Caco-2 (cell line): ENCODE results near the gene CMC4. TPM values are rescaled to one million over a fixed set of nuclear protein-coding genes. Genes with fewer than 3 reads are reported as not detected.

Experiments used
- BruUV-seq: library from RNA; stranded (reverse); fragments of 400-500 nt; replicated peaks from 2 replicates; lab custom pipeline; 2021; lab: Mats Ljungman, UMichigan
- CTCF ChIA-PET: fragments of 300-600 bp; sonication (Branson Sonifier 250); formaldehyde crosslinking; loops from one replicate; lab custom pipeline; 2022; ENCODE audit warnings: antibody characterized with exemption; lab: Charles Lee
- POLR2A ChIA-PET: fragments of 300-600 bp; sonication (Branson Sonifier 250); formaldehyde crosslinking; loops from one replicate; lab custom pipeline; 2022; ENCODE audit warnings: antibody characterized with exemption; lab: Charles Lee
- DNase-seq, 2 experiments: peaks; one replicate each; pipeline versions ENCODE4 v3.0.0 to v3.0.0-alpha.2; 2020 to 2022
- H3K27me3 ChIP-seq: replicated peaks from 2 replicates; pipeline ENCODE4 v1.6.0; 2011; ENCODE audit warnings: low read length; ENCODE audit not compliant: control insufficient read depth, insufficient read depth
- H3K36me3 ChIP-seq: 2 replicates; pipeline ENCODE4 v1.5.1; 2011; ENCODE audit warnings: low read length; ENCODE audit not compliant: control insufficient read depth, insufficient read depth
- H3K4me1 ChIP-seq: fragments of 250-450 bp; sonication (Bioruptor Pico); 2 replicates; pipeline ENCODE4 v1.5.1; 2020; ENCODE audit warnings: mild to moderate bottlenecking
- H3K4me3 ChIP-seq: 2 replicates; pipeline ENCODE4 v1.5.1; 2011; ENCODE audit warnings: low read depth, mild to moderate bottlenecking, control low read depth, low read length
- H3K9me3 ChIP-seq: fragments of 250-450 bp; sonication (Bioruptor Pico); 2 replicates; pipeline ENCODE4 v1.5.1; 2020; ENCODE audit warnings: mild to moderate bottlenecking, moderate library complexity
- H3K27ac Mint-ChIP-seq: one replicate; pipeline ENCODE4 v1.8.0; 2022; ENCODE audit warnings: mixed read lengths; ENCODE audit not compliant: unreplicated experiment
- H3K27me3 Mint-ChIP-seq: one replicate; pipeline ENCODE4 v1.8.0; 2022; ENCODE audit warnings: mixed read lengths; ENCODE audit not compliant: insufficient read depth, unreplicated experiment
- H3K36me3 Mint-ChIP-seq: one replicate; pipeline ENCODE4 v1.8.0; 2022; ENCODE audit warnings: mild to moderate bottlenecking, mixed read lengths; ENCODE audit not compliant: insufficient read depth, unreplicated experiment
- H3K4me1 Mint-ChIP-seq: one replicate; pipeline ENCODE4 v1.8.0; 2022; ENCODE audit warnings: low read depth, mixed read lengths; ENCODE audit not compliant: unreplicated experiment
- H3K4me3 Mint-ChIP-seq: one replicate; pipeline ENCODE4 v1.8.0; 2022; ENCODE audit warnings: mild to moderate bottlenecking, moderate library complexity, mixed read lengths; ENCODE audit not compliant: unreplicated experiment
- H3K9me3 Mint-ChIP-seq: one replicate; pipeline ENCODE4 v1.8.0; 2022; ENCODE audit warnings: mixed read lengths; ENCODE audit not compliant: unreplicated experiment
- CTCF ChIP-seq, 2 experiments: fragments of 200-600 bp in 1 of 2; IDR thresholded peaks; 1 replicate in 1 of 2; 2 replicates in 1 of 2; pipeline versions ENCODE4 v1.5.1 to v1.8.0; 2011 to 2022; ENCODE audit warnings: antibody characterized with exemption in 1 of 2, control low read depth in 1 of 2, inconsistent platforms in 1 of 2, low read depth in 1 of 2, low read length in 1 of 2, mild to moderate bottlenecking in 1 of 2, moderate library complexity in 1 of 2; ENCODE audit not compliant: insufficient read depth in 1 of 2, severe bottlenecking in 1 of 2, unreplicated experiment in 1 of 2
- intact Hi-C: fragments of 100-400 bp; cut with micrococcal nuclease; formaldehyde crosslinking; loops from one replicate; pipeline ENCODE4 v1.10.0; 2022; ENCODE audit not compliant: unreplicated experiment
- total RNA-seq: library from RNA; stranded (reverse); gene quantifications from 2 replicates; pipeline ENCODE4 v1.2.3, GENCODE V29; 2022

The CMC4 gene
- total RNA-seq, 1 experiment from 2014 or later, result 1.7 TPM

GRCh38 chrX:155094468-155095061, 23.6 kb upstream of the CMC4 start:
- ChIA-PET CTCF (no interaction called here), POLR2A (no interaction called here)
- Mint-ChIP-seq H3K9me3 (no peaks in the 10 kb centered on the region), H3K36me3 (peaks cover 6% of the 10 kb centered on the region), H3K27ac (no peak overlapping the region), H3K4me3 (no peak overlapping the region), H3K27me3 (no peaks in the 10 kb centered on the region), H3K4me1 (no peaks in the 10 kb centered on the region)
- Histone ChIP-seq H3K9me3 (no peaks in the 10 kb centered on the region), H3K4me3 (no peak overlapping the region), H3K4me1 (no peaks in the 10 kb centered on the region), H3K27me3 (no peaks in the 10 kb centered on the region), H3K36me3 (no peaks in the 10 kb centered on the region)
- TF ChIP-seq CTCF (IDR thresholded peaks at IDR 0.05; ENCODE audit: insufficient read depth in 1 of 2, low read depth in 1 of 2, low read length in 1 of 2, severe bottlenecking in 1 of 2, unreplicated experiment in 1 of 2), result peak; percentile 33 to 38
- intact Hi-C loops, result loop anchor here (1.0 kb wide), 1 partner anchor 726 kb away; no protein-coding TSS in a partner anchor
- BruUV-seq, result no TSS peak
- DNase-seq, result peak in 1 of 2 experiments; percentile 30

GRCh38 chrX:155086961-155087735, 16.2 kb upstream of the CMC4 start:
- H3K27me3 Mint-ChIP-seq, result no peaks in the 10 kb centered on the region

More at GRCh38 chrX:155086961-155087735, 16.2 kb upstream of the CMC4 start:
- Histone ChIP-seq H3K27me3 (no peaks in the 10 kb centered on the region), H3K4me3 (no peak overlapping the region), H3K9me3 (no peaks in the 10 kb centered on the region), H3K4me1 (no peaks in the 10 kb centered on the region), H3K36me3 (peaks cover 1% of the 10 kb centered on the region; the same call in 1 of the 2 replicates)
- TF ChIP-seq CTCF (IDR thresholded peaks at IDR 0.05; ENCODE audit: insufficient read depth in 1 of 2, low read depth in 1 of 2, low read length in 1 of 2, severe bottlenecking in 1 of 2, unreplicated experiment in 1 of 2), result no peak
- no peaks in the 10 kb centered on the region for H3K36me3 Mint-ChIP-seq
- CTCF ChIA-PET, result interaction anchor here (0.7 kb wide), 1 partner anchor 99 kb away, joined by 3 read pairs; no protein-coding TSS in a partner anchor
- no peak overlapping the region for H3K27ac Mint-ChIP-seq
- DNase-seq, result no peak
- H3K9me3 Mint-ChIP-seq, result no peaks in the 10 kb centered on the region
- intact Hi-C loops, result no loop called here
- no peaks in the 10 kb centered on the region for H3K4me1 Mint-ChIP-seq
- BruUV-seq, result no TSS peak
- POLR2A ChIA-PET, result no interaction called here
- no peak overlapping the region for H3K4me3 Mint-ChIP-seq
